HCT116 (cell line): ENCODE results near the gene RASGRF2. TPM values are rescaled to one million over a fixed set of nuclear protein-coding genes. Genes with fewer than 3 reads are reported as not detected.

Source experiments
- ATAC-seq: fragments of 200-7000 bp; cut with Tn5 transposase; 2 replicates; pipeline ENCODE4 v1.9.1; 2020; ENCODE audit warnings: mild to moderate bottlenecking, moderate library complexity
- BruUV-seq: library from RNA; stranded (reverse); fragments of 400-500 nt; replicated peaks from 2 replicates; lab custom pipeline; 2021; lab: Mats Ljungman, UMichigan
- CTCF ChIA-PET: fragments of 300-600 bp; sonication (Branson Sonifier 250); formaldehyde crosslinking; loops from one replicate; lab custom pipeline; 2021; ENCODE audit warnings: antibody characterized with exemption; lab: Charles Lee
- POLR2A ChIA-PET: fragments of 300-600, 350-600 bp; sonication (Branson Sonifier 250); formaldehyde crosslinking; loops from one replicate; lab custom pipeline; 2021; ENCODE audit warnings: antibody characterized with exemption; lab: Charles Lee
- RAD21 ChIA-PET, 2 experiments: fragments of 300-600 bp; sonication (Branson Sonifier 250); formaldehyde crosslinking; loops; one replicate each; lab custom pipeline; 2023; ENCODE audit warnings: low total read pairs in 2 of 2; ENCODE audit not compliant: uncharacterized antibody in 2 of 2, unreplicated experiment in 2 of 2, low non-redundant PET in 1 of 2; lab: Charles Lee
- DNase-seq: peaks from one replicate; pipeline ENCODE4 v3.0.0-alpha.2; 2010; ENCODE audit warnings: low read depth, low spot score
- H2AFZ ChIP-seq: fragments of 200-600 bp; shearing (Covaris generic), sonication (generic); 2 replicates; pipeline ENCODE4 v1.6.1; 2017; ENCODE audit warnings: low read depth, mixed run types, mixed read lengths, antibody characterized with exemption, low read length; ENCODE audit not compliant: poor library complexity, severe bottlenecking
- H3K27ac ChIP-seq: 2 replicates; pipeline ENCODE4 v1.5.1; 2012; ENCODE audit warnings: low read depth, low read length
- H3K27me3 ChIP-seq: fragments of 200-600 bp; sonication (generic); 2 replicates; pipeline ENCODE4 v1.6.1; 2016; ENCODE audit warnings: mixed run types, low read length, mixed read lengths; ENCODE audit not compliant: insufficient read depth
- H3K36me3 ChIP-seq, 2 experiments: fragments of 200-500 bp in 1 of 2; fragments of 200-600 bp in 1 of 2; sonication (Bioruptor generic) in 1 of 2; sonication (generic) in 1 of 2; 2 replicates each; pipeline versions ENCODE4 v1.5.1 to v1.6.1; 2014 to 2016; ENCODE audit warnings: low read length in 2 of 2, inconsistent platforms in 1 of 2, mixed read lengths in 1 of 2, mixed run types in 1 of 2; ENCODE audit not compliant: insufficient read depth in 2 of 2, control insufficient read depth in 1 of 2
- H3K4me1 ChIP-seq, 2 experiments: fragments of 200-600 bp in 1 of 2; sonication (generic) in 1 of 2; 2 replicates each; pipeline versions ENCODE4 v1.5.1 to v1.6.1; 2012 to 2017; ENCODE audit warnings: low read length in 2 of 2, inconsistent platforms in 1 of 2, mild to moderate bottlenecking in 1 of 2, mixed read lengths in 1 of 2, mixed run types in 1 of 2, moderate library complexity in 1 of 2; ENCODE audit not compliant: insufficient read depth in 2 of 2, control insufficient read depth in 1 of 2
- H3K4me2 ChIP-seq: fragments of 200-600 bp; sonication (generic); 2 replicates; pipeline ENCODE4 v1.6.1; 2017; ENCODE audit warnings: mixed run types, low read length, mixed read lengths
- H3K4me3 ChIP-seq, 2 experiments: fragments of 200-600 bp in 1 of 2; sonication (generic) in 1 of 2; replicated peaks in 1 of 2; 2 replicates each; pipeline ENCODE4 v1.5.1; 2011 to 2016; ENCODE audit warnings: low read length in 2 of 2, control low read depth in 1 of 2, low read depth in 1 of 2, mild to moderate bottlenecking in 1 of 2, mixed read lengths in 1 of 2, mixed run types in 1 of 2
- H3K79me2 ChIP-seq: fragments of 200-600 bp; sonication (generic); 2 replicates; pipeline ENCODE4 v1.6.1; 2017; ENCODE audit warnings: mild to moderate bottlenecking, mixed run types, low read length, moderate library complexity, mixed read lengths; ENCODE audit not compliant: insufficient read depth
- H3K9ac ChIP-seq: fragments of 200-600 bp; sonication (generic); 2 replicates; pipeline ENCODE4 v1.6.1; 2016; ENCODE audit warnings: low read length, mixed read lengths
- H3K9me2 ChIP-seq: fragments of 200-600 bp; sonication (generic), shearing (Covaris generic); 2 replicates; pipeline ENCODE4 v1.6.1; 2017; ENCODE audit warnings: mixed run types, mild to moderate bottlenecking, moderate library complexity; ENCODE audit not compliant: insufficient read depth
- H3K9me3 ChIP-seq, 2 experiments: fragments of 200-500 bp in 1 of 2; fragments of 200-600 bp in 1 of 2; sonication (Bioruptor generic) in 1 of 2; sonication (generic) in 1 of 2; 2 replicates each; pipeline ENCODE4 v1.6.1; 2014 to 2017; ENCODE audit warnings: low read length in 2 of 2, mixed read lengths in 2 of 2, inconsistent platforms in 1 of 2, low read depth in 1 of 2, mild to moderate bottlenecking in 1 of 2, mixed run types in 1 of 2, moderate library complexity in 1 of 2; ENCODE audit not compliant: control insufficient read depth in 1 of 2, insufficient read depth in 1 of 2
- H4K20me1 ChIP-seq: fragments of 200-600 bp; sonication (generic), shearing (Covaris generic); 2 replicates; pipeline ENCODE4 v1.6.1; 2017; ENCODE audit warnings: mixed run types, mild to moderate bottlenecking, moderate library complexity; ENCODE audit not compliant: insufficient read depth
- CBX3 ChIP-seq: IDR thresholded peaks from 2 replicates; pipeline ENCODE4 v1.6.1; 2012; ENCODE audit warnings: low read depth
- CEBPB ChIP-seq: IDR thresholded peaks from 2 replicates; pipeline ENCODE4 v1.6.1; 2012; ENCODE audit warnings: low read depth
- EGR1 ChIP-seq: IDR thresholded peaks from 2 replicates; pipeline ENCODE4 v1.6.1; 2012; ENCODE audit warnings: low read depth
- ELF1 ChIP-seq: IDR thresholded peaks from 2 replicates; pipeline ENCODE4 v1.6.1; 2012; ENCODE audit warnings: low read depth, borderline replicate concordance
- EZH2 ChIP-seq: fragments of 200-600 bp; sonication (generic); IDR thresholded peaks from 2 replicates; pipeline ENCODE4 v1.6.1; 2017; ENCODE audit warnings: antibody characterized with exemption, mixed run types
- EZH2phosphoT487 ChIP-seq: fragments of 200-600 bp; IDR thresholded peaks from 2 replicates; pipeline ENCODE4 v1.6.1; 2018; ENCODE audit warnings: antibody characterized with exemption, borderline replicate concordance
- FOSL1 ChIP-seq: IDR thresholded peaks from 2 replicates; pipeline ENCODE4 v1.6.1; 2012; ENCODE audit warnings: low read depth
- POLR2AphosphoS5 ChIP-seq: IDR thresholded peaks from 2 replicates; pipeline ENCODE4 v1.6.1; 2011; ENCODE audit warnings: mild to moderate bottlenecking, low read depth, low read length, moderate library complexity
- RAD21 ChIP-seq: IDR thresholded peaks from 2 replicates; pipeline ENCODE4 v1.6.1; 2012; ENCODE audit warnings: low read depth, mild to moderate bottlenecking
- SP1 ChIP-seq: IDR thresholded peaks from 2 replicates; pipeline ENCODE4 v1.6.1; 2012; ENCODE audit warnings: low read depth
- ZFX ChIP-seq: fragments of 450-650 bp; IDR thresholded peaks from 2 replicates; pipeline ENCODE4 v1.6.1; 2017
- intact Hi-C: fragments of 100-400 bp; cut with micrococcal nuclease; formaldehyde crosslinking; loops from 2 replicates; pipeline ENCODE4 v1.10.0; 2022
- total RNA-seq: library from RNA; stranded (reverse); gene quantifications from one replicate; pipeline ENCODE4 v1.2.1, GENCODE V29; 2021; ENCODE audit not compliant: unreplicated experiment
- TF ChIP-seq, protein P1 (sequence below): IDR thresholded peaks from 2 replicates; pipeline ENCODE4 v1.6.1; 2012
- TF ChIP-seq, protein P2 (sequence below): IDR thresholded peaks from 2 replicates; pipeline ENCODE4 v1.6.1; 2012
- TF ChIP-seq, protein P3 (sequence below), 3 experiments: fragments of 200-600 bp in 1 of 3; sonication (generic) in 1 of 3; IDR thresholded peaks in 2 of 3; conservative IDR thresholded peaks in 1 of 3; 2 replicates each; pipeline ENCODE4 v1.5.1; 2012 to 2017; ENCODE audit warnings: low read depth in 2 of 3, low read length in 2 of 3, antibody characterized with exemption in 1 of 3, borderline replicate concordance in 1 of 3, control low read depth in 1 of 3, mild to moderate bottlenecking in 1 of 3, mixed read lengths in 1 of 3, mixed run types in 1 of 3, moderate library complexity in 1 of 3; ENCODE audit not compliant: insufficient read depth in 1 of 3

RASGRF2 gene
- total RNA-seq, 1 experiment from 2014 or later: 0.05 TPM

DNA sequence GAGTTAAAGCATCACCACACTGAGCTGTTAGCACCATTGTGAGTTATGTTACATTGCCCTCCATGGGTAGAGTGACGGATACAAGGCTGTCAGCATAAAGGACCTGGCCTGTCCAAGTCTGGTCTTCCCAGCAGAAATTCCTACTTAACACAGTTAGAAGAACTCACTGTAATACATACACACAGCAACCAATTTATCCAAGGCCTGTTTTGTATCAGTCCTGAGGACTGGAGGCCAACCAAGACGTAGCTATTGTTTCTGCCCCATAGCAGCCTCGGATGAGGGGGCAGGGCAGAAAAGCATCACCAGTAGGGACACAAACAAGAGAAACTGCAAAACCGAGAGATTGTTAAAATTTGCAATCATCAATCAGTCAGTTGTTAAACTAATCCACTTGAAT is 206.9 kb downstream of the RASGRF2 start (continued):
- no peak for TF ChIP-seq FOSL1
- TF ChIP-seq, protein P1, sequence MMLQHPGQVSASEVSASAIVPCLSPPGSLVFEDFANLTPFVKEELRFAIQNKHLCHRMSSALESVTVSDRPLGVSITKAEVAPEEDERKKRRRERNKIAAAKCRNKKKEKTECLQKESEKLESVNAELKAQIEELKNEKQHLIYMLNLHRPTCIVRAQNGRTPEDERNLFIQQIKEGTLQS: no peak

DNA sequence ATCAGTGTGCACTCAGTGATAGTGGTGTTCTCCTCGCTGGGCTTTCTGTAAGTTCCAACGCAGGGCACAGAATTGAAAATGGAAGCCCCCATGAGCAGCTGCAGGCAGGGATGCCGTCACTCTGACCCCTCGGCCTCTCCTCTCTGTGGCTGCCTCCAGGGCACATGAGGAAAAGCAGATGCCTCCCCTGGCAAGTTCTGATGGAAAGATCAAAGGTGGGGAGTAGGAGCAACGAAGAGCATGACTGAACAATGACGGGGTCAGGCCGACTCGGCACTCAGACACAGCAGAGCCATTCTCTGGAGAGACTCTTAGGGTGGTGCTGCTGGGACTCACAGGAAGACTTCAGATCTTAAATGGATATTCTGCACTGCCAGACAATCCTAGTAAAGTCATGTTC is 207.4 kb downstream of the RASGRF2 start:
- Histone ChIP-seq H3K9me3 (no peaks in the 10 kb centered on the region), H3K4me1 (no peaks in the 10 kb centered on the region), H3K27ac (no peak overlapping the region), H3K9me2 (no peaks in the 10 kb centered on the region), H2AFZ (no peak overlapping the region), H3K27me3 (no peaks in the 10 kb centered on the region), H3K4me3 (no peak overlapping the region), H3K36me3 (no peaks in the 10 kb centered on the region), H3K4me2 (no peak overlapping the region), H3K9ac (no peak overlapping the region), H4K20me1 (no peaks in the 10 kb centered on the region)
- ChIA-PET POLR2A (no interaction called here), CTCF (interaction anchor here (0.9 kb wide), 1 partner anchor 496 kb away, joined by 3 read pairs; no protein-coding TSS in a partner anchor), RAD21 (no interaction called here)
- ATAC-seq (no peak), DNase-seq (no peak)
- BruUV-seq: no TSS peak
- intact Hi-C loops: no loop called here
- TF ChIP-seq FOSL1 (no peak), ELF1 (no peak), EZH2phosphoT487 (no peak), CEBPB (no peak), ZFX (no peak)
- TF ChIP-seq, all 23 proteins: peak for 0
- H3K79me2 ChIP-seq: no peaks in the 10 kb centered on the region

DNA sequence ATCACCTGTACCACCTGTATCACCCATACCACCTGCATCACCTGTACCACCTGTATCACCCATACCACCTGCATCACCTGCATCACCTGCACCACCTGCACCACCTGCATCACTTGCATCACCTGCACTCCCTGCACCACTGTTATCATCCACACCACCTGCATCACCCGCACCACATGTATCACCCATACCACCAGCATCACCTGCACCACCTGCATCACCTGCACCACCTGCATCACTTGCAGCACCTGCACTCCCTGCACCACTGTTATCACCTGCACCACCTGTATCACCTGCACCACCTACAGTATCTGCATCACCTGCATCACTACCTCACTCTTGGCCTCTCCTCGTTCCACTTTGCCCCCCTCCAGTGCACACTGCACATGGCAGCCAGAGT is 209.8 kb downstream of the RASGRF2 start:
- intact Hi-C loops: no loop called here
- CTCF ChIA-PET: no interaction called here
- BruUV-seq: no TSS peak
- TF ChIP-seq EZH2: no peak
- TF ChIP-seq, protein P1: no peak
- TF ChIP-seq ZFX: no peak
- TF ChIP-seq CEBPB: no peak
- no peak for TF ChIP-seq ELF1
- TF ChIP-seq POLR2AphosphoS5: no peak
- TF ChIP-seq RAD21: no peak
- TF ChIP-seq, protein P2, sequence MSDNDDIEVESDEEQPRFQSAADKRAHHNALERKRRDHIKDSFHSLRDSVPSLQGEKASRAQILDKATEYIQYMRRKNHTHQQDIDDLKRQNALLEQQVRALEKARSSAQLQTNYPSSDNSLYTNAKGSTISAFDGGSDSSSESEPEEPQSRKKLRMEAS: no peak
- TF ChIP-seq FOSL1: no peak
- no peak for TF ChIP-seq CBX3
- no peak for TF ChIP-seq EGR1
- no peak for TF ChIP-seq EZH2phosphoT487
- TF ChIP-seq, protein P3, sequence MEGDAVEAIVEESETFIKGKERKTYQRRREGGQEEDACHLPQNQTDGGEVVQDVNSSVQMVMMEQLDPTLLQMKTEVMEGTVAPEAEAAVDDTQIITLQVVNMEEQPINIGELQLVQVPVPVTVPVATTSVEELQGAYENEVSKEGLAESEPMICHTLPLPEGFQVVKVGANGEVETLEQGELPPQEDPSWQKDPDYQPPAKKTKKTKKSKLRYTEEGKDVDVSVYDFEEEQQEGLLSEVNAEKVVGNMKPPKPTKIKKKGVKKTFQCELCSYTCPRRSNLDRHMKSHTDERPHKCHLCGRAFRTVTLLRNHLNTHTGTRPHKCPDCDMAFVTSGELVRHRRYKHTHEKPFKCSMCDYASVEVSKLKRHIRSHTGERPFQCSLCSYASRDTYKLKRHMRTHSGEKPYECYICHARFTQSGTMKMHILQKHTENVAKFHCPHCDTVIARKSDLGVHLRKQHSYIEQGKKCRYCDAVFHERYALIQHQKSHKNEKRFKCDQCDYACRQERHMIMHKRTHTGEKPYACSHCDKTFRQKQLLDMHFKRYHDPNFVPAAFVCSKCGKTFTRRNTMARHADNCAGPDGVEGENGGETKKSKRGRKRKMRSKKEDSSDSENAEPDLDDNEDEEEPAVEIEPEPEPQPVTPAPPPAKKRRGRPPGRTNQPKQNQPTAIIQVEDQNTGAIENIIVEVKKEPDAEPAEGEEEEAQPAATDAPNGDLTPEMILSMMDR (IDR thresholded peaks at IDR 0.05 in 2 of 3, conservative IDR thresholded peaks at IDR 0.05 in 1 of 3; ENCODE audit: borderline replicate concordance in 1 of 3, insufficient read depth in 1 of 3, low read depth in 2 of 3, low read length in 2 of 3): no peak
- no peak for TF ChIP-seq SP1

More for the DNA sequence above, 209.8 kb downstream of the RASGRF2 start:
- H3K4me2 ChIP-seq: no peak overlapping the region
- no peaks in the 10 kb centered on the region for H4K20me1 ChIP-seq
- H2AFZ ChIP-seq: no peak overlapping the region
- DNase-seq (no peak), ATAC-seq (no peak)
- ChIA-PET POLR2A (no interaction called here), RAD21 (no interaction called here)
- H3K9me3 ChIP-seq: no peaks in the 10 kb centered on the region
- no peak overlapping the region for H3K9ac ChIP-seq
- H3K79me2 ChIP-seq: no peaks in the 10 kb centered on the region
- H3K27ac ChIP-seq: no peak overlapping the region
- no peak overlapping the region for H3K4me3 ChIP-seq
- H3K27me3 ChIP-seq: peaks cover 4% of the 10 kb centered on the region; the same call in 1 of the 2 replicates
- no peaks in the 10 kb centered on the region for H3K9me2 ChIP-seq
- no peaks in the 10 kb centered on the region for H3K36me3 ChIP-seq
- H3K4me1 ChIP-seq: no peaks in the 10 kb centered on the region
